HG02970 (cell line): ENCODE measurements around the gene SMAGP.
A peak's percentile ranks its signal among the peaks of the same experiment; 100 is the strongest.
"Not testable (repeated sequence)": the region's sequence is repeated elsewhere in the genome, so short reads cannot be mapped to it uniquely, and the experiment has no call there.

Source experiments
- ATAC-seq: cut with Tn5 transposase; IDR thresholded peaks from one replicate; pipeline ENCODE4 v1.9.1; 2021; ENCODE audit warnings: mild to moderate bottlenecking, moderate library complexity, moderate number of reproducible peaks; ENCODE audit not compliant: unreplicated experiment, low FRiP score

The SMAGP gene, protein sequence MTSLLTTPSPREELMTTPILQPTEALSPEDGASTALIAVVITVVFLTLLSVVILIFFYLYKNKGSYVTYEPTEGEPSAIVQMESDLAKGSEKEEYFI

DNA sequence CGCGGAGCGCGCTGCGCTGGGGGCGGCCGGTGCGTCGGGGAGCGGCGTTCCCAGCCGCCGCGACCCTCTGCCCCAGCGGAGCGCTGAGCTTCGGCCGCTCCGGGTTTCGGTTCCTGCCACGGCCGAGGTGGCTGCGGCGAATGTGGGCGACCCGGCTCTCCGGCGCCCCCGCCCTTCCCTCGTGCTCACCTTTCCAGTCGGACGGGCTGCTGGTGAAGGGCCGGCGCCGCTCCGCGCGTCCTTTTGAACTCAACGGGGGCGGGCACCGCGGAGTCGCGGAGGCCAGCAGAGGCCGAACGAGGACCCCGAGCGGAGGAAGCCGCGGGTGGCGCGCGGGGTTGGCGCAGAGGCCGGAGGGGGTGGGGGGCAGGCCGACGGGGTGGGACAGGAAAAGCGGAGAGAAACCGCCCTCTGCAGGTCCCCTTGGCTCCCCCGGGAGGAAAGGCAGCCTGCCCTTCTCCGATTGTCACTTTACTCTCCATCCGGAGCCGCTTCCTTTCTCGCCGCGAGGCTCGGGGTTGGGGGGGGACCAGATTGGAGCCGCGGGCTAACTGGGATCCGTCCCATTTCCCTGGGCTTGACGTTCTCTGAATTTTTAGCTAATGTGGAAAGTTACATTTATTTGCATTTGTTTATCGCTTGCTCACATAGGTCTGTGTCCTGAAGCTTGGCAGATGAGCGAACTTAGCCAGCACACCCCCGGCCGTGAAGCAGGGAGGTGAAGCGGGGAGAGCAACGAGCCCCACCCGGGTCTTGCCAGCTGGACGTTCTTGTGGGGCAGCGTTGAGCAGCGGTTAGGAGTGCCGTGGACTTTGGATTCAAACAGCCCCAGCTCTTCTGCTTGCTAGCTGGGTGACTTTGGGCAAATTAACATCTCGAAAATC, at the start of gene SMAGP:
Gene SMAGP, minus strand, starts transcription at position 349 of the 884 bp plus-strand sequence. CDS start 1,137 bp downstream, outside the sequence.
- peak; percentile 55 for ATAC-seq

DNA sequence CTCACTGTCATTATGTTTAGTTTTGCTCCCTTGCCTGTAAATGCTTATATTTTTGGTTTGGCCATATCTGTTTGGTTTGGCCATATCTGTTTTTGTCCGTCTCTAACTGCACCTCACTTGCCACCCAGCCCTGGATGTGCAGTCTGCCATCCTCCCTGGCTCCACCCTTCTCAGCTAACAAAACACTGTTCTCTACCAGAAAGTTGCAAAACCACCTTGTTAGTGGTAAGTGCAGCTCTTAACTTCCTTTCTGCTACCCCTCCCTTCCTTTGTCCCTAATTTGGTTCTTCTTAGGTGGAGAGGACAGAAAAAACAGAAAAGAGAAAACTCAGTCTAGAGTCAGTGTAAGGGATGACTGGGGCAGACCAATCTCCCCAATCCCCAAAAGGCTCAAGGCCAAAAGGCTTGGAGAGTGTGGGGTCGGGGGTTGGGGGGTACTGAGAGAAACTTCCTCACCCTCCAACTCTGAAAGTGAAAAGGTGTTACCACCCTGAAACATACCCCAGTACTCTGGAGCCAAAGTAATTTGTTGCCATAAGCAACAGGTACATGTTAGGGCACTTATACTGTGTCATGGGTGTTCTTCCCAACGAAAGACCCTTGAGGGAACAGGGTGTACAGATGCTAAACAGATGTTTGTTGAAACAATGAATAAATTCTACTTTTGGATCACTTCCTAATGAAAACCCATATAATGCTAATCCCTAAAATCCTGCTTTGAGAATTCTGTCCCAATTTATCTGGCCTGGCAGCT, 48.8 kb upstream of the SMAGP start:
- no peak for ATAC-seq

DNA sequence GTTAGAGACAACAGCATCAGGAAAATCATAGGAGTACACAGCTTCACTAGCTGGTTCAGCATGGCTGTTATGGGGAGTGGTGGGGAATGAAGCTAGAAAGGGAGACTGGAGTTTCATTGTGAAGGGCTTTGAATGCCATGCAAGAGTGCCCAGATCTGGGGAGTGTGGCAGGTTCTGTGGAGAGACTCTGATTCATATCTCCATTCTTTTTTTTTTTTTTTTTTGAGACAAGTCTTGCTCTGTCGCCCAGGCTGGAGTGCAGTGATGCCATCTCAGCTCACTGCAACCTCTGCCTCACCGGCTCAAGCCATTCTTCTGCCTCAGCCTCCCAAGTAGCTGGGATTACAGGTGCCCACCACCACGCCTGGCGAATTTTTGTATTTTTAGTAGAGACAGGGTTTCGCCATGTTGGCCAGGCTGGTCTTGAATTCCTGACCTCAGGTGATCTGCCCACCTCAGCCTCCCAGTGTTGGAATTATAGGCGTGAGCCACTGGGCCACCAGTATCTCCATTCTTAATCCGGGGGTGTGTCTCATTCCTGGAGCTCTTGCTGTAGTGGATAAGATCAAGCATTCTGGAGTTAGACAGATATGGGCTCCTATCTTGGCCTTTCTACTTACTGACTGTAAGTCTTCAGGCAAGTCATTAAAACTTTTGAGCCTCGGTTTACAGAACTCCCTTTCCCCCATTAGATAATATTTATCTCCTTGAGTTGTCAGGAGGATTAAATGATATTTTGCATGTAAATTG, 48.0 kb upstream of the SMAGP start:
- not testable (repeated sequence) for ATAC-seq

DNA sequence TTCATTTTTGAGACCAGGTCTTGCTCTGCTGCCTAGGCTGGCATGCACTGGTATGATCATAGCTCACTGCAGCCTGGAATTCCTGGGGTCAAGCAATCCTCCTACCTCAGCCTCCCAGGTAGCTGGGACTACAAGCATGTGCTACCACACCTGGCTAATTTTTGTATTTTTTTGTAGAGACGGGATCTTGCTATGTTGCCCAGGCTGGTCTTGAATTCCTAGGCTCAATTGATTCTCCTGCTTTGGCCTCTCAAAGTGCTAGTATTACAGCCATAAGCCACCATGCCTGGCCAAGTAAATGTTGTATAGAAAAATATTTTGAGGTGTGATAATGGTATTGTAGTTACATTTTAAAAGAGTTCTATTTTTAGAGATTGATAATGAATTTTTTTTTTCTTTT, 41.2 kb upstream of the SMAGP start:
- ATAC-seq = no peak

DNA sequence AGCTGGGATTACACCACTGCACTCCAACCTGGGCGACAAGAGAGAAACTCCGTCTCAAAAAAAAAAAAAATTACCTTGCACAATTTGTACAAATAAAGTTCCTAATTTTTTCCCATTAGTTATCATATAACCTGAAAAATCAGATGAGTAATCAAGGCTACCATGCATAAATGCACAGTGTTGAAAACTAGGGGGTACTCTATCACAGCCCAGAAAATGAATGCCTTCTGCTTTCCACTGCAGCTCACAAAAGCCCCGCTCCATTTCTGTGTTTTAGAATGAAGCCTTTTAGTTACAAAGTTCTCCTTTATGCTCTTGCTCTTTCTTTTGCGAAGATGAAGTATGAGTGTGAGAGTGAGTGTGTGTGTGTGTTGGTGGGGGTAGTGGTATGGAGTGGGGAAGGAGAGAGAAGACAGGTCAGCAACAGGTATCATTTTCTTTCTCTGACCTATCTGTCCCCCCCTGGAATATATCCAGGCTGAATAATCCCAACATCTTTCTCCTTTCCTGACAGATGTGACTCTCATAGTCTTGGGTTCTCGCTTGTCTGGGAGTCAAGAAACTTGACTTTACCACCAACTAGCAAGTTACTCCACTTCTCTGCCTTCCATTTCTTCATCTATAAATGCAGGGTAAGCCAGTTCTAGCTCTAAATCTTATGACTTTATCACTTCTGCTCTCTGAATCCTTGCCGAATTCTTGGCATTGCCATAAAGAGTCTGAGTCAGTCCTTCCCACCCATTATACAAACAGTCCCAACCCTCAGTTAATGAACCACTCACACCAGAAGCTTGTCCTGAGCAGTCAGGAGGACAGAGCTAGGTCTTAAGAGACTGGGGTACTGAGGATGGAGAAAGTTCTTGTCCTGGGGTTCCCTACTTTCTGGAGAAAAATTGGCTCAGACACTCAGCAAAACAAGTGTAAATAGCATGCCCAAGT, 37.7 kb upstream of the SMAGP start:
- no peak for ATAC-seq

DNA sequence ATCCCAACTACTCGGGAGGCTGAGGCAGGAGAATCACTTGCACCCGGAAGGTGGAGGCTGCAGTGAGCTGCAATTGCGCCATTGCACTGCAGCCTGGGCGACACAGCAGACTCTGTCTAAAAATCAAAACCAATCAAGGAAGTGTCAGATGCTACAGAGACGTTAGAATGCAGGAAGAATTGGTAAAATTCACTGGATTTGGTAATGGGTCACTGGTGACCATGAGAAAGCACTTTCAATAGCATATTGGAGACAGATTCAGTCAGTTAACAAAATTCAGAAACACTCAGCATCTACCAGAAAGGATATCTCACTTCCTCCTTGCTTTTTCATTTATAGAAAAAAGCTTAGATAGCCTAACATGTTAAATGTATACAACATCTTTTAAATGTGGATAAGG, 36.3 kb upstream of the SMAGP start:
- ATAC-seq = no peak

DNA sequence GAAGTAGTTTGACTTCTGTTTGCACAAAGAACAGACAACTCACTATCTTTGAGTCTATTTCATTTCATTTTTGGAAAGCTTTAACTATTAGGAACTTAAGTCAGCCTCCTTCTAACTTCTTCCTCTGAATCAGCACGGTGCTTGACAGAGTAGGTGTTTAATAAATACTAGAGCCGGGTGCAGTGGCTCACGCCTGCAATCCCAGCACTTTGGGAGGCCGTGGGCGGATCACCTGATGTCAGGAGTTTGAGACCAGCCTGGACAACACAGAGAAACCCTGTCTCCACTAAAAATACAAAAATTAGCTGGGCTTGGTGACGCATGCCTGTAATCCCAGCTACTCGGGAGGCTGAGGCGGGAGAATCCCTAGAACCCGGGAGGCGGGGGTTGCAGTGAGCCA, 30.6 kb upstream of the SMAGP start:
- ATAC-seq = not testable (repeated sequence)

DNA sequence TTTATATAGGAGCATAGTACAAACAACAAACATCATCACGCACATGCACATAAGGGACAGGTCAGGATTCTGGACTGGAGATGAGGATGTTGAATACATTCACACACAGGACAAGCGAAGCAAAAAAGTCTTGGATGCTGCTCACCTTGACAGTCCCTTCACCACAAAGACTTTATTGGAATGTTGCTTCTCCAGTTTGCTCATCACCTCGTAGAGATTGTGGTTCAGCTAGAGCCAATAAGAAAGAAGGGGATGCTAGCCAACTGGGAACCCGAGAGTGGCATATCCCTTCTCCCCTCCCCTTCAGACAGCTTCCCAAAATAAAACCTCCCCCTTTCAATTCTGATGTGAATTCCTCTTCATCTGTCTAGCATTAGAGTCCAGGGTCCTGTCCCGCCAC, 25.4 kb upstream of the SMAGP start:
- no peak for ATAC-seq

DNA sequence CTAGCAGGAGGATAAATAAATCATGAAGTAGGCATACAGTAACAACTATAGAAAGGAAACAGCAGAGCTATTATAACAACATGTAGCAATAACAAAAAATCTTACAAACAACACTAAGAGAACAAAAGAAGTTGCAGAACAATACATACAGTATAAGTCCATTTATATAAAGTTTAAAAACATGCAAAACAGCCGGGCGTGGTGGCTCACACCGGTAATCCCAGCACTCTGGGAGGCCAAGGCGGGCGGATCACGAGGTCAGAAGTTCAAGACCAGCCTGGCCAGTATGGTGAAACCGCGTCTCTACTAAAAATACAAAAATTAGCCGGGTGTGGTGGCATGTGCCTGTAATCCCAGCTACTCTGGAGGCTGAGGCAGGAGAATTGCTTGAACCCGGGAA, 23.9 kb upstream of the SMAGP start:
- not testable (repeated sequence) for ATAC-seq

DNA sequence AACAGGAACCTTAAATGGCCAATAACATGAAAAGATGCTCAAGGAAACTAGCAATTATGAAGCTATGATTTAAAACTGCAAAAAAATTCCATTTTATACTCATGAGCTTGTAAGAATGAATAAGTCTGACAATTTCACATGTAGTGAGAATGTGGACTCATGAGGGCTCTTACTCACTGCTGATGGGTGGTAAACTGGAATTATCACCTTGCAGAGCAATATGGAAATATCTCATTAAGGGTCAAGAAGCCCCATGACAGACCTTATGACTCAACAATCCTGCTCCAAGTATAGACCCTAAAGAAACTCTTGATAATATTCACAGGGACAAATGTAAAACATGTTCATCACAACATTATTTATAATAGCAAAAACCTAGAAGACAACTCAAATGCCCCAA, 23.5 kb upstream of the SMAGP start:
- no peak for ATAC-seq

DNA sequence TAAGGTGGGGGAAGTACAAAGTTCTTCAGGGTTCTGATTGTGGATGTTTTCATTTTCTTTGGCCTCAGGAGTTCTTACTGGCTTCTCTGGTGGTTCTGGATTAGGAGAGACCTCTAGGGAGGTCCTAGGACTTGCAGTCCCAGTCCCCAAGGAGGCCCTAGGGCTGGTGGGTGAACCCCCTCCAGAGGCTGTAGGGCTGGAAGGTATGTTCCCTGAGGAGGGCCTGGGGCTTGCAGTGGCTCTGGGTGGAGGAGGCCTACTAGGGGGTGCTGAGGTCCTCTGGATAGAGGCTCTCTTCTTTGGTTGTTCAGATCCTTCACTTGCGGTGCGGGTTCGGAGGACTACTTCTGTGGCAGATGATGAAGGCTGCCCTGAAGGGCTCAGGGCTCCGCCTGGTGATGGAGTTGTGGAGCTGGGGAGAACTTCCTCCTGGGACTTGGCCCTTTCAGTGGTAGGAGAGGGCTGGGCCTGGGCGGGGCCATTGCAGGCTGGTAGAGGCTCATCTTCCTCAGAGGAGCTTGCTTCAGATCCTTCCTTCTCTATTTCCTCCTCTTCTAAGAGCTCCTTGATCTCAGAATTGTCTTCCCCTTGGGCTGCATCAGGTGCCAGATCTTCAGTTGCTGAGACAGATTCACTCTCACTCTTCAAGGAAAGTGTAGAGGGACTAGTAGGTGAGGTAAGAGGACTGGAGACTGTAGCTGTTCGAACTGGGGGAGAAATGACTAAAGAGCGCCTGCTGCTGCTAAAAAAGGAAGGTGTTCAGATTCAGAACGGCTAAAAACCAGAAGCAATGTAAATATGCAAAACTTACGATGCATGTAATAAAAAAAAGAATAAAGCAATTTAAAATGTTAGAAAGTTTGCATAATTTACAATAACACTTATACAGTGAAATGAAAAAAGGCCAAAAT, 21.6 kb upstream of the SMAGP start:
- not testable (repeated sequence) for ATAC-seq

DNA sequence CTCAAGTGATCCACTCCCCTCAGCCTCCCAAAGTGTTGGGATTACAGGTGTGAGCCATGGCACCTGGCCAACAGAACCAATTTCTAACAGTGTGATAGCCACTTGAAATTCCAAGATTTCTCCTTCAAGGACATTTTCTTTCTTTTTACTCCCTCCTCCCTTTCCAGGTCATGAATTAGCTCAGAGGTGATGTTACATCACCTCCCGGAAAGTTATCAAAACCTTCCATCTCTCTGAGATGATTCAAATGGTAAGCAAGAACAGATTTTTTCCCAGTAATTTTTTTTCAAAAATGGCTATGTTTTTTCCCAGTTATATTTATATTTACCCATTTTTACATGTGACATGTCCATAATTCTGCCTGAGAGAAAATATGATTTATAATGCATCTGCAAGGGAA, 15.6 kb upstream of the SMAGP start:
- no peak for ATAC-seq

DNA sequence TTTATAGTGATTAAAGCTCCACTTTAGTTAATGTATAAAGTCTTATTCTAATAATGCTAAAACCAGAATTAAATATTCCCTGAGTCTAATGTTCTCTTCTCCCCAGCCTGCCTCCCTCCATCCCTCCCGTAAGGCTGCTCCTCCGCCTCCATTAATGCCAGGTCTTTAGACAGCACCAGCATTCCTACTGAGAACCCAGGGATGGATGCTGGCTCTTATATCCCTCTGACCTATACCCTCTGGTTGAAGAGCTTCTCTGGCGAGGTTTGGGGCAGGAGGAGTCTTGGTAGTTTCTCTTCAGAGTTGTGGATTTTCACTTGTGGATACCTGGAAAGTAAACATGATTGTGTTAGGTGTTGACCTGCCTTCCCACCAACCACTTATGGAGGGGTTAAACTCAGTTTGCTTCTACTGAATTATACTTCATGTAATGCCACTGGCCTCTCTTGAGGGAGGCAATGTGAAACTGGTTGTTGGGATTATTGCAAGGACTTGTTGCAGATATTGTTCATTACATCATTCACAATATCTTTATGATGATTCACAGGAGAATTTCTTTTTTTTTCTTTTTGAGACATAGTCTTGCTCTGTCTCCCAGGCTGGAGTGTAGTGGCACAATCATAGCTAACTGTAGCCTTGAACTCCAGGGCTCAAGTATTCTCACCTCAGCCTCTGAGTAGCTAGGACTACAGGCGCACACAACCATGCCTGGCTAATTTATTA, 11.1 kb upstream of the SMAGP start:
- no peak for ATAC-seq

DNA sequence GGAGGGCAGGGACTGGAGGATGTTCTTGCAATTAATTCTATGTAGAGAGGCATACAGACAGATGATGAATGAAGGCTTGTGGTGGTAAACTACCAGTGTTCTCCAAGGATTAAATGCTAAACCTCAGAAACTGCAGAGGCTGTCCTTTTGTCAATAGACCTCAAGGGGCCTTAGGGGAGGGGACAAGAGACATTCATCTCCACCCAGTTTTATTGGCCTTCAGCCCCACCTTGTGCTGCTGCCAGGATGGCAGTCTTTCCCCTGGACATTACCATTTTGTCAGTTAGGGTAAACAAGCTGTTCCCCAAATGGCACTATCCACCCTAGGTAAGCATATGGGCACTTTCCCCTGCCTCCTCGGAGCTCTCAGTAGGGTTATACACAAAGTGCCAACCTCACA, 4.9 kb upstream of the SMAGP start:
- no peak for ATAC-seq

DNA sequence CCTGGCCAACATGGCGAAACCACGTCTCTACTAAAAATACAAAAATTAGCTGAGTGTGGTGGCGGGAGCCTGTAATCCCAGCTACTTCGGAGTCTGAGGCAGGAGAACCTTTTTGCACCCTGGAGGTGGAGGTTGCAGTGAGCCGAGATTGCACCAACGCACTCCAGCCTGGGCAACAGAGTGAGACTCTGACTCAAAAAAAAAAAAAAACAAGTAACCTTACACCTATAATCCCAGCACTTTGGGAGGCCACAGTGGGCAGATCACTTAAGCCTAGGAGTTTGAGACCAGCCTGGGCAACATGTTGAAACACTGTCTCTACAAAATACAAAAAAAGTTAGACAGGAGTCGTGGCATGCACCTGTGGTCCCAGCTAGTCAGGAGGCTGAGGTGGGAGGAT, 2.6 kb upstream of the SMAGP start:
- ATAC-seq = not testable (repeated sequence)

DNA sequence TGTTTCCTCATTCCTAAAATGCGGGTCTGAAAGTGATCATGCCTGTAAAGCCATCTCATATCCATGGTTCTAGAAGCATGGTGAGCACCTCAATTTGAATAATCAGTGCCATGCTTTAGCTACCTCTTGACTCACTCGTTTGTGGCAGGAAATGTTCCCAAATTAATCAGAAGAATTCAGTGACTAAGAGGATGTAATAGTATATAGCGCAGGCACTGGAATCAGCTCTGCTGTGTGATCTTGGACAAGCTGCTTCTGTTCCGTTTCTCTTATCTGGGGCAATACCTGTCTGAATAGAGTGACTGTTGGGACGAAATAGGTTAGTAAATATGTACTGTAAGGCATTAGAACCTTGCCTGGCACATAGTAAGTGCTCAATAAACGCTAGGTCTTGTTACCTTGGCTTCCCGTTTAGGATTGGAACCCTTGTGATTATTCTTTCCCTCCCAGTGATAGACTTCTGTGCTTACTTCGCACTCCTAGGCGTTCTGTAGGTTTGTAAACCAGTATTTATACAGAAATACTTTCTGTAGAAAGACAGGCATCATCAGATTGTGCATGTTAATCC, 820 bp upstream of the SMAGP start:
- no peak for ATAC-seq

DNA sequence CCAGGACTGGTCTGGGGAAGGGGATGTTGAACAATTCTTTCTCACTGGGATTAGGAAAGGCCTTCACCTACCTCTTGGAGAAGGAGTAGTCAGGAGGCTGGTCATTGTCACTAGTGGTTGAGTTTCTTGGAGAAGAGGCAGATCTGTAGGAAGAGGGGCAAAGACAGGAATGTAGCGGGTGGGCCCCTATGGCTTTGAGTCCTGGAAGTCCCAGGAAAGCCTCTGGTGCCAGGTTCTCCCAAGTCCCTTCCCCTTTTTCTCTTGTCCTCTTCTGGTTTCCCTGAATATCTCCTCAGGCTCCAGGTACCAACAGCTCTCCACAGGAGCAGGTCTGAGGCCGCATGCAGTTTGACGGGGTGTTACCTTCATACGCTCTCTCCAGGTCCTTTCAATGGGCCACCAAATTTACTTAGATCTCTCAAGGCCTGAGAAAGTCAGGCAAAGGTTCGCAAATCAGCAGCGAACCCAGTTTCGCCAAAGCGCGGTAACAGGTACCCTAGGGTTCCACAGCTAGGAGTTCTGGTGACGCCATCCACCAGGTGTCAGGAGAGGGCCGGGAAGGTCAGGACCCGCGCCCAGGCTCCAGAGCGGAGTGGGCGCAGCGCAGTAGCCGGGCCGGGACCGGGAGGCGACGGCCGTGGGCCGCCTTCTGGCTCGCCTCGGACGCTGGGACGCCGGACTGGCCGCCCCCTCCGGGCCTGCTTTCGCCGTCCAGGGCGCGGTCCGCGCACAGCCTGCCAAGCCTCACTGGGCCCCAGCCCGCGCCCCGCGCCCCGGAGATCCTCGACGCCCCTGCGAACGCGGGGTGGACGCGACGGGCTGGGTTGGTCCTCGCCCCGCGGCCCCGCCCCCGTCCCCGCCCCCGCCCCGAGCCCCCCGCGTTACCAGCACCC, 795 bp downstream of the SMAGP start:
- ATAC-seq = peak; percentile 36
